H9 (cell line): ENCODE results near the gene UCKL1. TPM values are rescaled to one million over a fixed set of nuclear protein-coding genes. Genes with fewer than 3 reads are reported as not detected.

ENCODE experiments used
- DNase-seq: peaks from one replicate; pipeline ENCODE4 v3.0.0-alpha.2; 2017
- H2AFZ ChIP-seq: one replicate; pipeline ENCODE4 v1.6.1; 2013; ENCODE audit warnings: mild to moderate bottlenecking, low read length, control low read depth, moderate library complexity
- H2AK5ac ChIP-seq: 2 replicates; pipeline ENCODE4 v1.6.1; 2013; ENCODE audit warnings: low read length, control low read depth, mixed read lengths; ENCODE audit not compliant: insufficient read length
- H2BK120ac ChIP-seq: one replicate; pipeline ENCODE4 v1.6.1; 2013; ENCODE audit warnings: low read depth, mild to moderate bottlenecking, low read length, control low read depth, inconsistent platforms; ENCODE audit not compliant: poor library complexity, severe bottlenecking
- H2BK12ac ChIP-seq: 2 replicates; pipeline ENCODE4 v1.6.1; 2013; ENCODE audit warnings: low read length, control low read depth, mixed read lengths, low read depth; ENCODE audit not compliant: insufficient read length
- H2BK15ac ChIP-seq: 2 replicates; pipeline ENCODE4 v1.6.1; 2013; ENCODE audit warnings: low read depth, low read length, control low read depth
- H2BK20ac ChIP-seq: one replicate; pipeline ENCODE4 v1.6.1; 2013; ENCODE audit warnings: low read depth, mild to moderate bottlenecking, low read length, control low read depth, inconsistent platforms; ENCODE audit not compliant: poor library complexity, severe bottlenecking
- H2BK5ac ChIP-seq: 2 replicates; pipeline ENCODE4 v1.6.1; 2013; ENCODE audit warnings: low read length, control low read depth, mixed read lengths; ENCODE audit not compliant: insufficient read length
- H3K14ac ChIP-seq: 2 replicates; pipeline ENCODE4 v1.6.1; 2013; ENCODE audit warnings: low read length, control low read depth; ENCODE audit not compliant: insufficient read depth
- H3K18ac ChIP-seq: 2 replicates; pipeline ENCODE4 v1.6.1; 2013; ENCODE audit warnings: low read depth, mild to moderate bottlenecking, mixed read lengths, low read length, control low read depth; ENCODE audit not compliant: insufficient read length
- H3K23ac ChIP-seq: 2 replicates; pipeline ENCODE4 v1.6.1; 2013; ENCODE audit warnings: low read length, control low read depth, mixed read lengths, low read depth; ENCODE audit not compliant: insufficient read length
- H3K23me2 ChIP-seq: 2 replicates; pipeline ENCODE4 v1.6.1; 2013; ENCODE audit warnings: low read depth, mild to moderate bottlenecking, mixed read lengths, low read length, control low read depth; ENCODE audit not compliant: insufficient read length, poor library complexity, severe bottlenecking
- H3K27ac ChIP-seq: 2 replicates; pipeline ENCODE4 v1.5.1; 2013; ENCODE audit warnings: low read length, control low read depth, mixed read lengths, low read depth; ENCODE audit not compliant: insufficient read length
- H3K27me3 ChIP-seq: 2 replicates; pipeline ENCODE4 v1.6.1; 2013; ENCODE audit warnings: low read length, control low read depth, inconsistent platforms; ENCODE audit not compliant: insufficient read depth
- H3K4ac ChIP-seq: 2 replicates; pipeline ENCODE4 v1.6.1; 2013; ENCODE audit warnings: low read depth, mild to moderate bottlenecking, control low read depth, inconsistent platforms, low read length, moderate library complexity
- H3K4me1 ChIP-seq: 2 replicates; pipeline ENCODE4 v1.6.1; 2013; ENCODE audit warnings: low read length, control low read depth, inconsistent platforms; ENCODE audit not compliant: insufficient read depth
- H3K4me2 ChIP-seq: 2 replicates; pipeline ENCODE4 v1.6.1; 2013; ENCODE audit warnings: low read length, control low read depth, mixed read lengths; ENCODE audit not compliant: insufficient read length, insufficient read depth
- H3K56ac ChIP-seq: 2 replicates; pipeline ENCODE4 v1.6.1; 2013; ENCODE audit warnings: low read depth, mild to moderate bottlenecking, mixed read lengths, low read length, control low read depth; ENCODE audit not compliant: insufficient read length
- H3K79me1 ChIP-seq: 2 replicates; pipeline ENCODE4 v1.6.1; 2013; ENCODE audit warnings: low read depth, mild to moderate bottlenecking, moderate library complexity, low read length, control low read depth, inconsistent platforms; ENCODE audit not compliant: insufficient read depth, poor library complexity, severe bottlenecking
- H3K79me2 ChIP-seq: 2 replicates; pipeline ENCODE4 v1.6.1; 2013; ENCODE audit warnings: low read length, control low read depth, inconsistent platforms; ENCODE audit not compliant: insufficient read depth
- H3K9ac ChIP-seq: 2 replicates; pipeline ENCODE4 v1.6.1; 2013; ENCODE audit warnings: low read length, control low read depth, mixed read lengths; ENCODE audit not compliant: insufficient read length; ENCODE audit errors: extremely low read depth
- H3K9me3 ChIP-seq: one replicate; pipeline ENCODE4 v1.6.1; 2013; ENCODE audit warnings: low read depth, low read length, inconsistent platforms; ENCODE audit not compliant: control insufficient read depth
- H3T11ph ChIP-seq: one replicate; pipeline ENCODE4 v1.6.1; 2013; ENCODE audit warnings: mild to moderate bottlenecking, low read length, control low read depth, inconsistent platforms
- H4K20me1 ChIP-seq: one replicate; pipeline ENCODE4 v1.6.1; 2013; ENCODE audit not compliant: control insufficient read depth, insufficient read length, insufficient read depth
- H4K5ac ChIP-seq: 2 replicates; pipeline ENCODE4 v1.6.1; 2013; ENCODE audit warnings: low read depth, mild to moderate bottlenecking, mixed read lengths, low read length, control low read depth; ENCODE audit not compliant: insufficient read length
- H4K8ac ChIP-seq: replicated peaks from 2 replicates; pipeline ENCODE4 v1.6.1; 2013; ENCODE audit warnings: low read length, control low read depth, mixed read lengths, low read depth; ENCODE audit not compliant: insufficient read length
- H4K91ac ChIP-seq: 2 replicates; pipeline ENCODE4 v1.6.1; 2013; ENCODE audit warnings: low read depth, mild to moderate bottlenecking, moderate library complexity, mixed read lengths, low read length, control low read depth; ENCODE audit not compliant: insufficient read length
- H3K27ac Mint-ChIP-seq, 3 experiments: 2 replicates in 2 of 3; 3 replicates in 1 of 3; pipeline ENCODE4 v1.8.0; 2020 to 2021; ENCODE audit warnings: mixed read lengths in 3 of 3, mild to moderate bottlenecking in 1 of 3, moderate library complexity in 1 of 3
- H3K27me3 Mint-ChIP-seq: 2 replicates; pipeline ENCODE4 v1.8.0; 2021; ENCODE audit warnings: low read depth, mild to moderate bottlenecking, moderate library complexity, mixed read lengths
- H3K36me3 Mint-ChIP-seq, 3 experiments: 2 replicates in 2 of 3; 3 replicates in 1 of 3; pipeline ENCODE4 v1.8.0; 2020 to 2021; ENCODE audit warnings: low read depth in 3 of 3, mixed read lengths in 3 of 3; ENCODE audit not compliant: insufficient read depth in 1 of 3
- H3K4me1 Mint-ChIP-seq, 2 experiments: 2 replicates each; pipeline ENCODE4 v1.8.0; 2020; ENCODE audit warnings: mixed read lengths in 2 of 2
- H3K4me3 Mint-ChIP-seq, 2 experiments: 2 replicates in 1 of 2; 3 replicates in 1 of 2; pipeline ENCODE4 v1.8.0; 2020 to 2021; ENCODE audit warnings: mild to moderate bottlenecking in 2 of 2, mixed read lengths in 2 of 2, moderate library complexity in 1 of 2
- H3K9me3 Mint-ChIP-seq, 2 experiments: 2 replicates in 1 of 2; 3 replicates in 1 of 2; pipeline ENCODE4 v1.8.0; 2020; ENCODE audit warnings: mild to moderate bottlenecking in 2 of 2, mixed read lengths in 2 of 2, moderate library complexity in 1 of 2
- WGBS: extraction: QIAGEN DNeasy Blood & Tissue Kit; methylation state at CpG from one replicate; pipeline ENCODE4 v1.1.7; 2013; ENCODE audit warnings: missing lambda C conversion rate, low lambda C conversion rate, mixed read lengths; ENCODE audit not compliant: insufficient read length; ENCODE audit errors: extremely low coverage; 5-methylcytosine and 5-hydroxymethylcytosine counted together
- total RNA-seq: library from RNA; stranded (reverse); gene quantifications from 2 replicates; pipeline ENCODE4 v1.2.1, GENCODE V29; 2021
- TF ChIP-seq, protein P1 (sequence below): fragments of 200-600 bp; sonication (generic); conservative IDR thresholded peaks from 3 replicates; pipeline ENCODE4 v1.8.0; 2021; ENCODE audit warnings: antibody characterized with exemption, mild to moderate bottlenecking

The UCKL1 gene
- total RNA-seq, 1 experiment from 2014 or later = 40.9 TPM

- no CpG with 5 or more reads among the region's 39 CpGs for WGBS
- H2BK120ac ChIP-seq = no peak overlapping the region
- H4K8ac ChIP-seq = no peak overlapping the region
- H4K91ac ChIP-seq = no peak overlapping the region
- H3K9me3 Mint-ChIP-seq = peaks cover 4 to 7% of the 10 kb centered on the region in 2 experiments; a peak in 3 of 5 replicates
- no peak overlapping the region for H3T11ph ChIP-seq
- no peak overlapping the region for H3K4ac ChIP-seq
- no peak overlapping the region for H2AK5ac ChIP-seq
- DNase-seq = no peak
- H3K79me1 ChIP-seq = no peaks in the 10 kb centered on the region
- H3K4me2 ChIP-seq = no peak overlapping the region
- H4K5ac ChIP-seq = no peak overlapping the region
- no peak overlapping the region for H2AFZ ChIP-seq
- no peak overlapping the region for H3K27ac Mint-ChIP-seq
- H3K18ac ChIP-seq = no peak overlapping the region
- H2BK20ac ChIP-seq = no peak overlapping the region
- H3K27ac ChIP-seq = no peak overlapping the region
- H3K23me2 ChIP-seq = peaks cover 4% of the 10 kb centered on the region
- no peaks in the 10 kb centered on the region for H3K9me3 ChIP-seq
- peaks cover 3% of the 10 kb centered on the region for H4K20me1 ChIP-seq
- no peaks in the 10 kb centered on the region for H3K27me3 Mint-ChIP-seq
- no peak overlapping the region for H2BK12ac ChIP-seq
- H3K79me2 ChIP-seq = peaks cover 3% of the 10 kb centered on the region; the same call in 1 of the 2 replicates
- peaks cover 5 to 29% (median 22%) of the 10 kb centered on the region in 3 experiments for H3K36me3 Mint-ChIP-seq
- H3K27me3 ChIP-seq = no peaks in the 10 kb centered on the region
- H3K56ac ChIP-seq = no peak overlapping the region
- H3K4me3 Mint-ChIP-seq = no peak overlapping the region
- TF ChIP-seq, protein P1, sequence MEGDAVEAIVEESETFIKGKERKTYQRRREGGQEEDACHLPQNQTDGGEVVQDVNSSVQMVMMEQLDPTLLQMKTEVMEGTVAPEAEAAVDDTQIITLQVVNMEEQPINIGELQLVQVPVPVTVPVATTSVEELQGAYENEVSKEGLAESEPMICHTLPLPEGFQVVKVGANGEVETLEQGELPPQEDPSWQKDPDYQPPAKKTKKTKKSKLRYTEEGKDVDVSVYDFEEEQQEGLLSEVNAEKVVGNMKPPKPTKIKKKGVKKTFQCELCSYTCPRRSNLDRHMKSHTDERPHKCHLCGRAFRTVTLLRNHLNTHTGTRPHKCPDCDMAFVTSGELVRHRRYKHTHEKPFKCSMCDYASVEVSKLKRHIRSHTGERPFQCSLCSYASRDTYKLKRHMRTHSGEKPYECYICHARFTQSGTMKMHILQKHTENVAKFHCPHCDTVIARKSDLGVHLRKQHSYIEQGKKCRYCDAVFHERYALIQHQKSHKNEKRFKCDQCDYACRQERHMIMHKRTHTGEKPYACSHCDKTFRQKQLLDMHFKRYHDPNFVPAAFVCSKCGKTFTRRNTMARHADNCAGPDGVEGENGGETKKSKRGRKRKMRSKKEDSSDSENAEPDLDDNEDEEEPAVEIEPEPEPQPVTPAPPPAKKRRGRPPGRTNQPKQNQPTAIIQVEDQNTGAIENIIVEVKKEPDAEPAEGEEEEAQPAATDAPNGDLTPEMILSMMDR = no peak
- no peak overlapping the region for H3K23ac ChIP-seq
- no peak overlapping the region for H3K9ac ChIP-seq
- no peaks in the 10 kb centered on the region for H3K4me1 ChIP-seq
- no peak overlapping the region for H2BK5ac ChIP-seq
- H3K4me1 Mint-ChIP-seq = peaks cover 16 to 29% of the 10 kb centered on the region in 2 experiments
- H2BK15ac ChIP-seq = no peak overlapping the region
- no peak overlapping the region for H3K14ac ChIP-seq
Measured at GRCh38 chr20:63945921-63946920, 10.0 kb downstream of the UCKL1 start.
